Measurements from ENCODE around the gene DHX34.
"Not testable (repeated sequence)": the region's sequence is repeated elsewhere in the genome, so short reads cannot be mapped to it uniquely, and the experiment has no call there.

The DHX34 gene, protein sequence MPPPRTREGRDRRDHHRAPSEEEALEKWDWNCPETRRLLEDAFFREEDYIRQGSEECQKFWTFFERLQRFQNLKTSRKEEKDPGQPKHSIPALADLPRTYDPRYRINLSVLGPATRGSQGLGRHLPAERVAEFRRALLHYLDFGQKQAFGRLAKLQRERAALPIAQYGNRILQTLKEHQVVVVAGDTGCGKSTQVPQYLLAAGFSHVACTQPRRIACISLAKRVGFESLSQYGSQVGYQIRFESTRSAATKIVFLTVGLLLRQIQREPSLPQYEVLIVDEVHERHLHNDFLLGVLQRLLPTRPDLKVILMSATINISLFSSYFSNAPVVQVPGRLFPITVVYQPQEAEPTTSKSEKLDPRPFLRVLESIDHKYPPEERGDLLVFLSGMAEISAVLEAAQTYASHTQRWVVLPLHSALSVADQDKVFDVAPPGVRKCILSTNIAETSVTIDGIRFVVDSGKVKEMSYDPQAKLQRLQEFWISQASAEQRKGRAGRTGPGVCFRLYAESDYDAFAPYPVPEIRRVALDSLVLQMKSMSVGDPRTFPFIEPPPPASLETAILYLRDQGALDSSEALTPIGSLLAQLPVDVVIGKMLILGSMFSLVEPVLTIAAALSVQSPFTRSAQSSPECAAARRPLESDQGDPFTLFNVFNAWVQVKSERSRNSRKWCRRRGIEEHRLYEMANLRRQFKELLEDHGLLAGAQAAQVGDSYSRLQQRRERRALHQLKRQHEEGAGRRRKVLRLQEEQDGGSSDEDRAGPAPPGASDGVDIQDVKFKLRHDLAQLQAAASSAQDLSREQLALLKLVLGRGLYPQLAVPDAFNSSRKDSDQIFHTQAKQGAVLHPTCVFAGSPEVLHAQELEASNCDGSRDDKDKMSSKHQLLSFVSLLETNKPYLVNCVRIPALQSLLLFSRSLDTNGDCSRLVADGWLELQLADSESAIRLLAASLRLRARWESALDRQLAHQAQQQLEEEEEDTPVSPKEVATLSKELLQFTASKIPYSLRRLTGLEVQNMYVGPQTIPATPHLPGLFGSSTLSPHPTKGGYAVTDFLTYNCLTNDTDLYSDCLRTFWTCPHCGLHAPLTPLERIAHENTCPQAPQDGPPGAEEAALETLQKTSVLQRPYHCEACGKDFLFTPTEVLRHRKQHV

DNA sequence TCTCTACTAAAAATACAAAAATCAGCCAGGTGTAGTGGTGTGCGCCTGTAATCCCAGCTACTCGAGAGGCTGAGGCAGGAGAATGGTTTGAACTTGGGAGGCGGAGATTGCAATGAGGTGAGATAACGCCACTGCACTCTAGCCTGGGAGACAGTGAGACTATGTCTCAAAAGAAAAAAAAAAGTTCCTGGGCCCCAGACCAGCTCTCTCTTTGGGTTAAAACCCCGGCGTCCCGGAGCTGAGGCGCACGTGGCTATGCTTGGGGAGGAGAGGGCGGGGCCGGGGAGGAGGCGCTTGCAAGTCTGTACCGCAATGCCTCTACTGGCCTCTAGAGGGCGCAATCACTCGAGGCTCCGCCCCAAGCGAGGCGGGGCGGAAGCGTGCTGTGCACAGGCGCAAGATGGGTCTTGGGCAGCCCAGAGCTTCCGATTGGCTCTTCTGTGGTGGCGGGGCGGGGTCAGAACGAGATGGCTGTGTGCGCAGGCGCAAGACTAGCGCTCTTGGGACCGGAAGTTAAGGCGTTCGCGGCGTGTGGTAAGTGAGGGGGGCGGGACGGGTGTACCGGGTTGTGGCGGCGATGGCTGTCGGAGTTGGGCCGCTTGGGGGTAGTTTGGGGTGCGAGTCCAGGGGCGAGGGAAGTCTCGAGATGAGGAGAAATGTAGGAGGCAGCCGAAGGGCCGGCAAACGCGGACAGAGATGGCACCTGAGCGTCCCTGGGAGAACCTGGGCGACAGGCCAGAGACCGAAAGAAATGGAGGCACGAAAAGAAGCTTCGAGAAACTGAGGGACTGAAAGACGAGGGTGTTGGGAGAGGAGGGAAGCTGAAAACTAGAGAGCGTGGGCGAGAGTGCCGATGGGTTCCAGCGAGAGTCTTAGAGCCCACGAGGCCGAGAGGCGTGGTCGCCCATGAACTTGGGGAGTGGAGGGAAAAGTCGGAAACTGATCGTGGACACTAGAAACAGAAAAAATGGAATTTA lies at the start of gene DHX34:
DHX34 (plus strand) TSS at position 497 of the 977 bp plus-strand sequence. CDS start 3,716 bp downstream, outside the sequence.
- in situ Hi-C loops (cut with HindIII; ENCODE audit: low sequenced_read_pairs), result no loop called here

GRCh38 chr19:47300867-47301266 lies 48.2 kb upstream of the DHX34 start:
- in situ Hi-C loops (cut with HindIII; ENCODE audit: low sequenced_read_pairs), result not testable (repeated sequence)

DNA sequence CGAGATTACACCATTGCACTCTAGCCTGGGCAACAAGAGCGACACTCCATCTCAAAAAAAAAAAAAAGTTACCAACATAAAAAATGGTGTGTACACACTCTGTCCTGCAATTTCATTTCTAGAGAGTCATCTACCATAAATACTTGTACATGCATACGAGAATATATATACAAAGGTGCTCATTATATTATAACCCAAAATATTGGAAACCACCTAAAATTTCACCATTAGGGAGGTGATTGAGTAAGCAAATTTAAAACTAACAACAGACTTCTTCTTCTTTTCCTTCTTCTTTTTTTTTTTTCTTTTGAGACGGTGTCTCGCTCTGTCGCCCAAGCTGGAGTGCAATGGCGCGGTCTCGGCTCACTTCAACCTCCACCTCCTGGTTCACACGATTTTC lies 46.9 kb upstream of the DHX34 start:
- in situ Hi-C loops (cut with HindIII; ENCODE audit: low sequenced_read_pairs), result no loop called here

GRCh38 chr19:47303966-47304365 lies 45.1 kb upstream of the DHX34 start:
- in situ Hi-C loops (cut with HindIII; ENCODE audit: low sequenced_read_pairs), result no loop called here

GRCh38 chr19:47305309-47305751 lies 43.8 kb upstream of the DHX34 start:
- in situ Hi-C loops (cut with HindIII; ENCODE audit: low sequenced_read_pairs), result no loop called here

- in situ Hi-C loops (cut with HindIII; ENCODE audit: low sequenced_read_pairs), result no loop called here
Measured at GRCh38 chr19:47306303-47306702, 42.8 kb upstream of the DHX34 start.

DNA sequence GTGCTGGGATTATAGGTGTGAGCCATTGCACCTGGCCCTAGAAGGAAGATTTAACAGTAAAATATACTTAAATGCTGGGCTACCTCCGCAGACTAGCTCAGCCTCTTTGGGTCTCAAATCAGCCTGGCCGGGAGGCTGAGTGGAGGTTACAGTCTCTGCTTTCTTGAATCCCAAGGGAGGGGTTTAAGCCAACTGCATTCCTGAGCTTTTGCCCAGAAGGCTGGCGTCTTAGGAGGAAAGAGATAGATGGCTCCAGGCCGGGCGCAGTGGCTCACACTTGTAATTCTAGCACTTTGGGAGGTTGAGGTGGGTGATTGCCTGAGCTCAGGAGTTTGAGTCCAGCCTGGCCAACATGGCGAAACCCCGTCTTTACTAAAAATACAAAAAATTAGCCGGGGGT lies 40.1 kb upstream of the DHX34 start:
- in situ Hi-C loops (cut with HindIII; ENCODE audit: low sequenced_read_pairs), result no loop called here

DNA sequence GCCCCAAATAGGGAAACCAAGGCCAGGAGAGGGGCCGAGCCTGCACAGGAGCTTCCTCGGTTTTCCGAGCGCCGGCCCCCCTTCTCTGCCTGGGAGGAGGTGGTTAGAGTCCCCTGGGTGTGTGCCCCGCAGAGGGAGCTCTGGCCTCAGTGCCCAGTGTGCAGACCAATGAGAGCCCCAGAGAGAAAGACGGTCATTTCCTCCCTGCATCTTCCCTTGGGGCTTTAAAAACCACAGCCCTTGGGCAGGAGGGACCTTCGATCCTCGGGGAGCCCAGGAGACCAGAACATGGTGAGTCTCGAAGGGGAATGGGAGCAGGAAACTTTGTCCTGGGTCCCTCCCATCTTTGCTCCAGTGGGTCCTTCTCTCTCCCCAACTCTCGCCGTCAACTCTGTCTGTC lies 39.5 kb upstream of the DHX34 start, which contains the start of gene C5AR1:
C5AR1 (plus strand) TSS at position 254 of the 400 bp plus-strand sequence; CDS start at position 289, 35 bp downstream.
- in situ Hi-C loops (cut with HindIII; ENCODE audit: low sequenced_read_pairs), result no loop called here

- in situ Hi-C loops (cut with HindIII; ENCODE audit: low sequenced_read_pairs), result no loop called here
Measured at GRCh38 chr19:47310323-47310722, 38.8 kb upstream of the DHX34 start.

DNA sequence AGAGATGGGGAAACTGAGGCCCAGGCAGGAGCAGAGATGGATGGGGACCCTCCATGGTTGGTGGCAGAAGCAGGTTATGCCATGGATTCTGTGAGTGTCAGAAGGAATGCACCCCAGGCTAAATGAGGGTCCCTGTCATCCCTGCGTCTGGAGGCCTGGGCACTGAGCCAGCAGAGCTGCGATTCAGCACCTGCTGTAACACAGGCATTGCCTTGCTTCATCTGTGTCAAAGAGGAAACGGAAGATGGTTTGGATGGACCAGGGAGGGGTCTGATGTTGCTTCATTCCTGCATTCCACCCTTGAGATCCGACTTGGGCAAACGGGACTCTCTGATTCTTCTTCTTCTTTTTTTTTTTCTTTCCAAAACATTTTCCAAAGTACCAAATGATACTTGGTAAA lies 38.3 kb upstream of the DHX34 start:
- in situ Hi-C loops (cut with HindIII; ENCODE audit: low sequenced_read_pairs), result no loop called here

DNA sequence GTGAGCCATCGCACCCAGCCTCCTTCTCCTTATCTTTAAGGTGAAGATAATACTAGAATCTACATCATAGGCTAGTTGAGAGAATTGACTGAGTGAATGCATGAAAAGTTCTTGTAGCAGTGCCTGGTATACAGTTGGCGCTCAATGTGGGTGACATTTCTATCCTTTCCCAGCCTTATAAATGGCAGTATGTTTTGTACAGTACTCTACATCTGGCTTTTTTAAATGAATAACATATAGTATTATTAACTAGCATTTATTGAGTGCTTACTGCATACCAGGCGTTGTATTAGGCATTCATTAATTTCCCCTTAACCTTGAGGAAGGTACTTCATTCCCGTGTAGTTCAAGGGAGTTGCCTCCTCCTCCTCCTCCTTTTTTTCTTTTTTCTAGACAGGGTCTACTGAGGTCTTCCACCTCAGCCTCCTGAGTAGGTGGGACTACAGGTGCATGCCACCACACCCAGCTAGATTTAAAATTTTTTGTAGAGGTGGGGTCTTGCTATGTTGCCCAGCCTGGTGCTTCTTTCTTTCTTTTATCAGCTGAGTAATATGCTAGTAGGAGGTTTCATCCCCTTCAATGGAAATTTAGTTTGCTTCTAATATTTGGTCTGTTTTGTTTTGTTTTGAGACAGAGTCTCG lies 36.6 kb upstream of the DHX34 start:
- in situ Hi-C loops (cut with HindIII; ENCODE audit: low sequenced_read_pairs), result no loop called here

GRCh38 chr19:47313754-47314295 lies 35.3 kb upstream of the DHX34 start:
- in situ Hi-C loops (cut with HindIII; ENCODE audit: low sequenced_read_pairs), result no loop called here

DNA sequence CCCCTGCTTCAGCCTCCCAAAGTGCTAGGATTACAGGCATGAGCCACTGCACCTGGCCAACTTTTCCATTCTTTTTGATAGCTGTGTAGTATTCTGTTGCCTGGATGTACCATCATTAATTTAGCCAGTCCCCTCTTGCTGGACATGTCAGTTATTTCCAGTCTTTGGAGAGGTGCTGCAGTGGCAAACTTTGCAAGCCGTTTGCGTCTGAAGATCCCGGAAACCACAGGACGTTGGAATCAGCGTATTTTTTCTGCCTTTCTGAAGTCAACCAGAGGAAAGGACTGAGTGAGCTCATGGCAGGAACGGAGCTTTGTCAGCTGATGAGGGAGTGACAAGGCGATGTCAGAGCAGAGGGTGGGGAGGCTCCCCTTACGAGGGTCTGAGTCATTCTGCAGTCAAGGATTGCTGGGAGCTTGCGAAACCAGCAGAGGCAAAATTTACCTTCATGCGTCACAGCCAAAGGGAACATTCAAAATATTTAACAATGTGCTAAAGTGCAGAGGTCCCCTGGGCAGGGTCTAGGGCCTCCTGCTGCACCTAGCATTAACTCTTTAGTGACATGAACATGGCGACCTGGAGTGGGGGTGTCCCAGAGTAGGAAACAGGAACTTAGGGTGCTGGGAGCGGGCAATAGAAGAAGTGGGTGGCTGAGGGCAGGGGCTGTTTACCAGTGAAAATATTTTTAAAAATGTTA lies 33.8 kb upstream of the DHX34 start:
- in situ Hi-C loops (cut with HindIII; ENCODE audit: low sequenced_read_pairs), result no loop called here

DNA sequence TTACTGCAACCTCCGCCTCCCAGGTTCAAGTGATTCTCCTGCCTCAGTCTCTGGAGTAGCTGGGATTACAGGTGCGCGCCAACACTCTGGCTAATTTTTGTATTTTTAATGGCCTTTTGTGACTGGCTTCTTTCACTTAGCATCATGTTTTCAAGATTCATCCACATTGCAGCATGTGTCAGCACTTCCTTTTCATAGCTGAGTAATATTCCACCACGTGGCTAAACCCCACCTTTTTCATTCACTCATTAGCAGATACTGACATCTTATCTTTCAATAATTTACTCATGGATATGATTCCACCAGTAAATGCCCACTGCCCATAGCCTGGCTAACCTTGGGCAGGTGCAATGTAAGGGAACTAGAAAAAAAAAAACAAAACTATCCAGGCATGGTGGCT lies 32.6 kb upstream of the DHX34 start:
- in situ Hi-C loops (cut with HindIII; ENCODE audit: low sequenced_read_pairs), result no loop called here

DNA sequence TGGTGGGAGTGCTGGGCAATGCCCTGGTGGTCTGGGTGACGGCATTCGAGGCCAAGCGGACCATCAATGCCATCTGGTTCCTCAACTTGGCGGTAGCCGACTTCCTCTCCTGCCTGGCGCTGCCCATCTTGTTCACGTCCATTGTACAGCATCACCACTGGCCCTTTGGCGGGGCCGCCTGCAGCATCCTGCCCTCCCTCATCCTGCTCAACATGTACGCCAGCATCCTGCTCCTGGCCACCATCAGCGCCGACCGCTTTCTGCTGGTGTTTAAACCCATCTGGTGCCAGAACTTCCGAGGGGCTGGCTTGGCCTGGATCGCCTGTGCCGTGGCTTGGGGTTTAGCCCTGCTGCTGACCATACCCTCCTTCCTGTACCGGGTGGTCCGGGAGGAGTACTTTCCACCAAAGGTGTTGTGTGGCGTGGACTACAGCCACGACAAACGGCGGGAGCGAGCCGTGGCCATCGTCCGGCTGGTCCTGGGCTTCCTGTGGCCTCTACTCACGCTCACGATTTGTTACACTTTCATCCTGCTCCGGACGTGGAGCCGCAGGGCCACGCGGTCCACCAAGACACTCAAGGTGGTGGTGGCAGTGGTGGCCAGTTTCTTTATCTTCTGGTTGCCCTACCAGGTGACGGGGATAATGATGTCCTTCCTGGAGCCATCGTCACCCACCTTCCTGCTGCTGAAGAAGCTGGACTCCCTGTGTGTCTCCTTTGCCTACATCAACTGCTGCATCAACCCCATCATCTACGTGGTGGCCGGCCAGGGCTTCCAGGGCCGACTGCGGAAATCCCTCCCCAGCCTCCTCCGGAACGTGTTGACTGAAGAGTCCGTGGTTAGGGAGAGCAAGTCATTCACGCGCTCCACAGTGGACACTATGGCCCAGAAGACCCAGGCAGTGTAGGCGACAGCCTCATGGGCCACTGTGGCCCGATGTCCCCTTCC lies 28.9 kb upstream of the DHX34 start:
- in situ Hi-C loops (cut with HindIII; ENCODE audit: low sequenced_read_pairs), result no loop called here

GRCh38 chr19:47321630-47322029 lies 27.5 kb upstream of the DHX34 start:
- in situ Hi-C loops (cut with HindIII; ENCODE audit: low sequenced_read_pairs), result no loop called here

DNA sequence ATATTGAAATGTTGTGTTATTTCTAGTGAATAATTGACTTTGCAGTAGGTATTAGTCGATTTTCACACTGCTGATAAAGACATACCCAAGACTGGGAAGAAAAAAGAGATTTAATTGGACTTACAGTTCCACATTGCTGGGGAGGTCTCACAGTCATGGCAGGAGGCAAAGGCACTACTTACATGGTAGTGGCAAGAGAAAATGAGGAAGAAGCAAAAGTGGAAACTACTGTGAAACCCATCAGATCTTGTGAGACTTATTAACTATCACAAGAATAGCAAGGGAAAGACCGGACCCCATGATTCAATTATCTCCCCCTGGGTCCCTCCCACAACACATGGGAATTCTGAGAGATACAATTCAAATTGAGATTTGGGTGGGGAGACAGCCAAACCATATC lies 27.1 kb upstream of the DHX34 start:
- in situ Hi-C loops (cut with HindIII; ENCODE audit: low sequenced_read_pairs), result no loop called here

DNA sequence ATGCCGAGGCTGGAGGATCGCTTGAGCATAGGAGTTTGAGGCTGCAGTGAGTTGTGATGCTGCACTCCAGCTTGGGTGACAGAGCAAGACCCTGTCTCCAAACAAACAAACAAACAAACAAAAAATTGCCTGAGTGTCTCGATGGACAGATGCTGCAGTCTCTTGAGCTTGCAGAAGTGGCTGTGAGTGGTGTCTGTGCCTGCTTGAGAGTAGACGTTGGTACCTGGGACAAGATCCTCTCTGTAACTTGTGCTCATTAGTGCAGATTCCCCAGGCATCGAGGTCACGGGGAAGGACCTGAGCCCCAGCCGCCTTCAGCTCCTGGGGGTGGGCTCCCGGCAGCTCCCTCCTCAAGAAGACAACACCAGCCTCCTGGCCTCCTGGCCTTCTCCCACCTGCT lies 25.7 kb upstream of the DHX34 start:
- in situ Hi-C loops (cut with HindIII; ENCODE audit: low sequenced_read_pairs), result no loop called here
